SK-MEL-5 (cell line): ENCODE data around the gene ZKSCAN3. TPM values are rescaled to one million over a fixed set of nuclear protein-coding genes. Genes with fewer than 3 reads are reported as not detected.
"Not testable (repeated sequence)": the region's sequence is repeated elsewhere in the genome, so short reads cannot be mapped to it uniquely, and the experiment has no call there.

Source experiments
- DNase-seq: peaks from one replicate; pipeline ENCODE4 v3.0.0-alpha.2; 2016; ENCODE audit warnings: low read depth, low spot score
- in situ Hi-C: cut with HindIII; loops from 2 replicates; pipeline ENCODE4 v1.10.0; 2016; ENCODE audit warnings: low sequenced_read_pairs, high pct_unique_total_duplicates, low pct_unique_long_range_greater_than_20kb
- total RNA-seq: library from RNA; depleted of rRNA; stranded (reverse); fragments of >200 nt; shearing (Covaris generic); gene quantifications from 2 replicates; pipeline ENCODE4 v1.2.3, GENCODE V29; 2014

Gene ZKSCAN3
- total RNA-seq, 1 experiment from 2014 or later = 4.0 TPM

- no peak for DNase-seq
- in situ Hi-C loops = no loop called here
Observed at GRCh38 chr6:28360961-28361360, 11.2 kb downstream of the ZKSCAN3 start.

- in situ Hi-C loops, DNase-seq: not testable (repeated sequence)
Observed at GRCh38 chr6:28365590-28365989, 15.8 kb downstream of the ZKSCAN3 start.

GRCh38 chr6:28368522-28368921 is 18.8 kb downstream of the ZKSCAN3 start:
- in situ Hi-C loops = no loop called here
- no peak for DNase-seq

- no peak for DNase-seq
- in situ Hi-C loops = no loop called here
Observed at GRCh38 chr6:28369463-28369862, 19.7 kb downstream of the ZKSCAN3 start.

- no peak for DNase-seq
- in situ Hi-C loops = no loop called here
Observed at GRCh38 chr6:28370440-28370839, 20.7 kb downstream of the ZKSCAN3 start.

GRCh38 chr6:28371280-28371679 is 21.5 kb downstream of the ZKSCAN3 start:
- DNase-seq = peak; percentile 86
- in situ Hi-C loops = no loop called here

- in situ Hi-C loops = no loop called here
- DNase-seq = no peak
Observed at GRCh38 chr6:28371706-28372451, 22.1 kb downstream of the ZKSCAN3 start.

GRCh38 chr6:28373925-28374324 is 24.2 kb downstream of the ZKSCAN3 start:
- DNase-seq = no peak
- in situ Hi-C loops = no loop called here

- in situ Hi-C loops = no loop called here
- no peak for DNase-seq
Observed at GRCh38 chr6:28377879-28378278, 28.1 kb downstream of the ZKSCAN3 start.

GRCh38 chr6:28378644-28379043 is 28.9 kb downstream of the ZKSCAN3 start:
- no peak for DNase-seq
- in situ Hi-C loops = no loop called here

- DNase-seq = peak; percentile 55
- in situ Hi-C loops = no loop called here
Observed at GRCh38 chr6:28380381-28380780, 30.6 kb downstream of the ZKSCAN3 start.

- in situ Hi-C loops = no loop called here
- DNase-seq = no peak
Observed at GRCh38 chr6:28383235-28384142, 33.7 kb downstream of the ZKSCAN3 start.

- no peak for DNase-seq
- in situ Hi-C loops = no loop called here
Observed at GRCh38 chr6:28384143-28384533, 34.4 kb downstream of the ZKSCAN3 start.

GRCh38 chr6:28390688-28391087 is 40.9 kb downstream of the ZKSCAN3 start:
- no peak for DNase-seq
- in situ Hi-C loops = no loop called here

- DNase-seq = peak; percentile 45
- in situ Hi-C loops = no loop called here
Observed at GRCh38 chr6:28393912-28394662, 44.3 kb downstream of the ZKSCAN3 start.

- DNase-seq = no peak
- in situ Hi-C loops = no loop called here
Observed at GRCh38 chr6:28395918-28396317, 46.2 kb downstream of the ZKSCAN3 start.

GRCh38 chr6:28399350-28400121 is 49.8 kb downstream of the ZKSCAN3 start, which contains the start of gene ZSCAN12:
Gene ZSCAN12 (minus strand): TSS chr6:28399747. CDS start chr6:28398405, 1,342 bp downstream.
- peak; percentile 69 for DNase-seq
- in situ Hi-C loops = no loop called here
